Measurements from ENCODE around the gene ACSL6. TPM values are rescaled to one million over a fixed set of nuclear protein-coding genes. Genes with fewer than 3 reads are reported as not detected.

Gene ACSL6
- total RNA-seq, 2 donors from 2014 or later: 0.04 to 0.73 TPM

GRCh38 chr5:132024789-132025402 is 13.4 kb upstream of the ACSL6 start:
- DNase-seq: peak; percentile 76
- Mint-ChIP-seq H3K4me3 (no peak overlapping the region), H3K27ac (no peak overlapping the region)

GRCh38 chr5:132024117-132024435 is 12.6 kb upstream of the ACSL6 start:
- no peaks in the 10 kb centered on the region for H3K4me1 Mint-ChIP-seq
- no peak for TF ChIP-seq CTCF (conservative IDR thresholded peaks at IDR 0.05)
- H3K9me3 ChIP-seq (ENCODE audit: control insufficient read depth, low read length): no peaks in the 10 kb centered on the region
- H3K27me3 Mint-ChIP-seq (ENCODE audit: insufficient read depth): peaks cover 4% of the 10 kb centered on the region
- no peak overlapping the region for H3K4me3 Mint-ChIP-seq
- peaks cover 5% of the 10 kb centered on the region for H3K27me3 ChIP-seq (ENCODE audit: control insufficient read depth, insufficient read depth, low read length, poor library complexity, severe bottlenecking)
- H3K36me3 Mint-ChIP-seq (ENCODE audit: low read depth): no peaks in the 10 kb centered on the region
- H3K9ac ChIP-seq (ENCODE audit: extremely low read depth, low read length, poor library complexity, severe bottlenecking): no peak overlapping the region
- WGBS, 2 experiments (ENCODE audit: insufficient coverage in 1 of 2, insufficient read length in 1 of 2): 68 to 89% methylated on average over 2 to 4 of the region's 4 CpGs
- no peaks in the 10 kb centered on the region for H3K9me3 Mint-ChIP-seq
- H3K4me3 ChIP-seq (ENCODE audit: low read length): no peak overlapping the region
- H3K36me3 ChIP-seq (ENCODE audit: control insufficient read depth, insufficient read depth, low read length): no peaks in the 10 kb centered on the region
- no peak overlapping the region for H3K27ac Mint-ChIP-seq
- H3K4me1 ChIP-seq (ENCODE audit: control insufficient read depth, insufficient read depth, low read length): no peaks in the 10 kb centered on the region
- no peak overlapping the region for H3K27ac ChIP-seq (ENCODE audit: low read depth, low read length)
- no peak for DNase-seq

More at GRCh38 chr5:132024789-132025402, 13.4 kb upstream of the ACSL6 start:
- 77 to 80% methylated on average over 8 of the region's 8 CpGs for WGBS, 2 experiments (ENCODE audit: insufficient coverage in 1 of 2, insufficient read length in 1 of 2)
- Histone ChIP-seq H3K4me3 (ENCODE audit: low read length) (no peak overlapping the region), H3K36me3 (ENCODE audit: control insufficient read depth, insufficient read depth, low read length) (no peaks in the 10 kb centered on the region), H3K9ac (ENCODE audit: extremely low read depth, low read length, poor library complexity, severe bottlenecking) (no peak overlapping the region), H3K27ac (ENCODE audit: low read depth, low read length) (no peak overlapping the region), H3K9me3 (ENCODE audit: control insufficient read depth, low read length) (no peaks in the 10 kb centered on the region), H3K27me3 (ENCODE audit: control insufficient read depth, insufficient read depth, low read length, poor library complexity, severe bottlenecking) (no peaks in the 10 kb centered on the region), H3K4me1 (ENCODE audit: control insufficient read depth, insufficient read depth, low read length) (no peaks in the 10 kb centered on the region)
- H3K9me3 Mint-ChIP-seq: no peaks in the 10 kb centered on the region
- H3K36me3 Mint-ChIP-seq (ENCODE audit: low read depth): no peaks in the 10 kb centered on the region
- peaks cover 2% of the 10 kb centered on the region for H3K27me3 Mint-ChIP-seq (ENCODE audit: insufficient read depth)
- no peaks in the 10 kb centered on the region for H3K4me1 Mint-ChIP-seq
- no peak for TF ChIP-seq CTCF (conservative IDR thresholded peaks at IDR 0.05)

GRCh38 chr5:132023258-132024116 is 12.0 kb upstream of the ACSL6 start:
- Histone ChIP-seq H3K4me1 (ENCODE audit: control insufficient read depth, insufficient read depth, low read length) (no peaks in the 10 kb centered on the region), H3K27ac (ENCODE audit: low read depth, low read length) (no peak overlapping the region), H3K9ac (ENCODE audit: extremely low read depth, low read length, poor library complexity, severe bottlenecking) (no peak overlapping the region), H3K27me3 (ENCODE audit: control insufficient read depth, insufficient read depth, low read length, poor library complexity, severe bottlenecking) (peaks cover 9% of the 10 kb centered on the region), H3K4me3 (ENCODE audit: low read length) (no peak overlapping the region), H3K36me3 (ENCODE audit: control insufficient read depth, insufficient read depth, low read length) (no peaks in the 10 kb centered on the region), H3K9me3 (ENCODE audit: control insufficient read depth, low read length) (no peaks in the 10 kb centered on the region)
- no peak for TF ChIP-seq CTCF (conservative IDR thresholded peaks at IDR 0.05)
- 86 to 90% methylated on average over 2 to 5 of the region's 5 CpGs for WGBS, 2 experiments (ENCODE audit: insufficient coverage in 1 of 2, insufficient read length in 1 of 2)
- Mint-ChIP-seq H3K27ac (no peak overlapping the region), H3K4me3 (no peak overlapping the region), H3K4me1 (no peaks in the 10 kb centered on the region), H3K27me3 (ENCODE audit: insufficient read depth) (peaks cover 4% of the 10 kb centered on the region), H3K36me3 (ENCODE audit: low read depth) (no peaks in the 10 kb centered on the region), H3K9me3 (no peaks in the 10 kb centered on the region)
- DNase-seq: no peak

Measured in endodermal cell (in vitro differentiated cells).